Ectodermal cell (in vitro differentiated cells): Measurements from ENCODE around the gene TTLL7.

Experiments used
- H3K27ac ChIP-seq: 2 replicates; pipeline ENCODE4 v1.7.0; 2013; ENCODE audit warnings: mild to moderate bottlenecking, low read depth, low read length; ENCODE audit not compliant: insufficient read depth, poor library complexity, severe bottlenecking
- H3K27me3 ChIP-seq: 2 replicates; pipeline ENCODE4 v1.7.0; 2013; ENCODE audit warnings: mild to moderate bottlenecking, low read length; ENCODE audit not compliant: insufficient read depth, control insufficient read depth, poor library complexity, severe bottlenecking
- H3K36me3 ChIP-seq: one replicate; pipeline ENCODE4 v1.7.0; 2013; ENCODE audit warnings: low read length; ENCODE audit not compliant: control insufficient read depth, insufficient read depth
- H3K4me1 ChIP-seq: one replicate; pipeline ENCODE4 v1.7.0; 2013; ENCODE audit warnings: low read length; ENCODE audit not compliant: control insufficient read depth, insufficient read depth
- H3K4me3 ChIP-seq: 2 replicates; pipeline ENCODE4 v1.7.0; 2013; ENCODE audit warnings: low read depth, low read length, control low read depth; ENCODE audit not compliant: insufficient read depth
- H3K9me3 ChIP-seq: 2 replicates; pipeline ENCODE4 v1.7.0; 2013; ENCODE audit warnings: mild to moderate bottlenecking, low read length, moderate library complexity; ENCODE audit not compliant: control insufficient read depth
- WGBS, 2 experiments: methylation state at CpG; one replicate each; pipeline ENCODE4 v1.1.7; 2013; ENCODE audit warnings: missing lambda C conversion rate in 2 of 2; 5-methylcytosine and 5-hydroxymethylcytosine counted together

The TTLL7 gene

GRCh38 chr1:84012018-84012417, 13.1 kb upstream of the TTLL7 start:
- Histone ChIP-seq H3K27me3 (no peaks in the 10 kb centered on the region), H3K27ac (no peak overlapping the region), H3K9me3 (no peaks in the 10 kb centered on the region), H3K36me3 (no peaks in the 10 kb centered on the region), H3K4me3 (no peak overlapping the region), H3K4me1 (no peaks in the 10 kb centered on the region)
- 92 to 94% methylated on average over 3 of the region's 3 CpGs for WGBS, 2 experiments

- Histone ChIP-seq H3K4me3 (no peak overlapping the region), H3K4me1 (no peaks in the 10 kb centered on the region), H3K36me3 (no peaks in the 10 kb centered on the region), H3K27ac (no peak overlapping the region), H3K27me3 (no peaks in the 10 kb centered on the region), H3K9me3 (no peaks in the 10 kb centered on the region)
- 91 to 100% methylated on average over 1 of the region's 1 CpG for WGBS, 2 experiments
Measured at GRCh38 chr1:84010136-84010535, 11.2 kb upstream of the TTLL7 start.

GRCh38 chr1:84008631-84009030, 9.7 kb upstream of the TTLL7 start:
- H3K27ac ChIP-seq, result no peak overlapping the region
- no peaks in the 10 kb centered on the region for H3K36me3 ChIP-seq
- WGBS, 2 experiments, result 94 to 95% methylated on average over 5 of the region's 5 CpGs
- H3K4me1 ChIP-seq, result no peaks in the 10 kb centered on the region
- H3K4me3 ChIP-seq, result no peak overlapping the region
- no peaks in the 10 kb centered on the region for H3K27me3 ChIP-seq
- no peaks in the 10 kb centered on the region for H3K9me3 ChIP-seq

- no peak overlapping the region for H3K27ac ChIP-seq
- H3K27me3 ChIP-seq, result peaks cover 10% of the 10 kb centered on the region
- no peak overlapping the region for H3K4me3 ChIP-seq
- H3K9me3 ChIP-seq, result no peaks in the 10 kb centered on the region
- WGBS, 2 experiments, result 82 to 83% methylated on average over 6 of the region's 6 CpGs
- no peaks in the 10 kb centered on the region for H3K4me1 ChIP-seq
- H3K36me3 ChIP-seq, result no peaks in the 10 kb centered on the region
Measured at GRCh38 chr1:84006591-84006990, 7.7 kb upstream of the TTLL7 start.

- no peaks in the 10 kb centered on the region for H3K4me1 ChIP-seq
- H3K36me3 ChIP-seq, result no peaks in the 10 kb centered on the region
- H3K27me3 ChIP-seq, result peaks cover 46% of the 10 kb centered on the region
- no peak overlapping the region for H3K27ac ChIP-seq
- WGBS, 2 experiments, result 71 to 78% methylated on average over 2 of the region's 2 CpGs
- no peaks in the 10 kb centered on the region for H3K9me3 ChIP-seq
- no peak overlapping the region for H3K4me3 ChIP-seq
Measured at GRCh38 chr1:84001501-84001900, 2.6 kb upstream of the TTLL7 start.

GRCh38 chr1:84000954-84001495, 2.1 kb upstream of the TTLL7 start:
- H3K27ac ChIP-seq, result no peak overlapping the region
- H3K36me3 ChIP-seq, result no peaks in the 10 kb centered on the region
- H3K27me3 ChIP-seq, result peaks cover 46% of the 10 kb centered on the region
- no peak overlapping the region for H3K4me3 ChIP-seq
- H3K9me3 ChIP-seq, result no peaks in the 10 kb centered on the region
- no peaks in the 10 kb centered on the region for H3K4me1 ChIP-seq
- WGBS, 2 experiments, result 89 to 92% methylated on average over 4 of the region's 4 CpGs

- Histone ChIP-seq H3K36me3 (no peaks in the 10 kb centered on the region), H3K9me3 (no peaks in the 10 kb centered on the region), H3K4me3 (no peak overlapping the region), H3K27me3 (peaks cover 46% of the 10 kb centered on the region), H3K4me1 (no peaks in the 10 kb centered on the region), H3K27ac (no peak overlapping the region)
- 89 to 90% methylated on average over 8 of the region's 8 CpGs for WGBS, 2 experiments
Measured at GRCh38 chr1:84000196-84000885, 1.4 kb upstream of the TTLL7 start.

GRCh38 chr1:83999316-83999819, 436 bp upstream of the TTLL7 start:
- H3K27ac ChIP-seq, result peak overlapping the region; percentile 92
- H3K9me3 ChIP-seq, result no peaks in the 10 kb centered on the region
- H3K27me3 ChIP-seq, result peaks cover 46% of the 10 kb centered on the region
- no peaks in the 10 kb centered on the region for H3K4me1 ChIP-seq
- peak overlapping the region; percentile 82 for H3K4me3 ChIP-seq
- no peaks in the 10 kb centered on the region for H3K36me3 ChIP-seq
- WGBS, 2 experiments, result 4% methylated on average over 26 of the region's 26 CpGs

- 10 to 17% methylated on average over 3 of the region's 4 CpGs for WGBS, 2 experiments
- H3K36me3 ChIP-seq, result no peaks in the 10 kb centered on the region
- H3K4me3 ChIP-seq, result peak overlapping the region; percentile 82
Measured at GRCh38 chr1:83998205-83998497, 781 bp downstream of the TTLL7 start.

GRCh38 chr1:83997631-83998030, 1.3 kb downstream of the TTLL7 start:
- no peaks in the 10 kb centered on the region for H3K4me1 ChIP-seq
- no peaks in the 10 kb centered on the region for H3K9me3 ChIP-seq
- H3K27ac ChIP-seq, result no peak overlapping the region
- H3K4me3 ChIP-seq, result no peak overlapping the region
- 83 to 93% methylated on average over 3 of the region's 3 CpGs for WGBS, 2 experiments
- peaks cover 46% of the 10 kb centered on the region for H3K27me3 ChIP-seq
- H3K36me3 ChIP-seq, result no peaks in the 10 kb centered on the region

More at GRCh38 chr1:83998205-83998497, 781 bp downstream of the TTLL7 start:
- no peaks in the 10 kb centered on the region for H3K9me3 ChIP-seq
- no peaks in the 10 kb centered on the region for H3K4me1 ChIP-seq
- H3K27me3 ChIP-seq, result peaks cover 46% of the 10 kb centered on the region
- no peak overlapping the region for H3K27ac ChIP-seq
